ENCODE measurements around the gene TCF7L2.

The TCF7L2 gene

GRCh38 chr10:113047963-113048781, 98.1 kb downstream of the TCF7L2 start:
- in situ Hi-C loops (cut with MboI; ENCODE audit: low sequenced_read_pairs, unreplicated experiment): no loop called here
- DNase-seq (ENCODE audit: low spot score): no peak
- no peak for TF ChIP-seq CTCF (IDR thresholded peaks at IDR 0.05; ENCODE audit: borderline replicate concordance, control extremely low read depth, extremely low read depth, insufficient read depth, missing control alignments)

GRCh38 chr10:113049881-113050280, 99.8 kb downstream of the TCF7L2 start:
- in situ Hi-C loops (cut with MboI; ENCODE audit: low sequenced_read_pairs, unreplicated experiment): no loop called here
- DNase-seq (ENCODE audit: low spot score): no peak
- no peak for TF ChIP-seq CTCF (IDR thresholded peaks at IDR 0.05; ENCODE audit: borderline replicate concordance, control extremely low read depth, extremely low read depth, insufficient read depth, missing control alignments)

GRCh38 chr10:113052076-113052830, 102.2 kb downstream of the TCF7L2 start:
- in situ Hi-C loops (cut with MboI; ENCODE audit: low sequenced_read_pairs, unreplicated experiment): no loop called here
- no peak for DNase-seq (ENCODE audit: low spot score)
- no peak for TF ChIP-seq CTCF (IDR thresholded peaks at IDR 0.05; ENCODE audit: borderline replicate concordance, control extremely low read depth, extremely low read depth, insufficient read depth, missing control alignments)

GRCh38 chr10:113053091-113053490, 103.0 kb downstream of the TCF7L2 start:
- DNase-seq (ENCODE audit: low spot score): no peak
- in situ Hi-C loops (cut with MboI; ENCODE audit: low sequenced_read_pairs, unreplicated experiment): no loop called here
- no peak for TF ChIP-seq CTCF (IDR thresholded peaks at IDR 0.05; ENCODE audit: borderline replicate concordance, control extremely low read depth, extremely low read depth, insufficient read depth, missing control alignments)

- in situ Hi-C loops (cut with MboI; ENCODE audit: low sequenced_read_pairs, unreplicated experiment): no loop called here
- TF ChIP-seq CTCF (IDR thresholded peaks at IDR 0.05; ENCODE audit: borderline replicate concordance, control extremely low read depth, extremely low read depth, insufficient read depth, missing control alignments): no peak
- no peak for DNase-seq (ENCODE audit: low spot score)
Measured at GRCh38 chr10:113053881-113054280, 103.8 kb downstream of the TCF7L2 start.

- in situ Hi-C loops (cut with MboI; ENCODE audit: low sequenced_read_pairs, unreplicated experiment): no loop called here
- no peak for TF ChIP-seq CTCF (IDR thresholded peaks at IDR 0.05; ENCODE audit: borderline replicate concordance, control extremely low read depth, extremely low read depth, insufficient read depth, missing control alignments)
- DNase-seq (ENCODE audit: low spot score): no peak
Measured at GRCh38 chr10:113055458-113055857, 105.4 kb downstream of the TCF7L2 start.

All from GM13976 (cell line).